ENCODE data around the gene REP15.

REP15 gene

GRCh38 chr12:27711967-27712366, 15.7 kb downstream of the REP15 start:
- 0 out of 2 replicates have a peak, but pooled peaks cover 2% of the 10 kb centered on the region for H3K4me1 ChIP-seq (ENCODE audit: control insufficient read depth, insufficient read depth, low read length)
- H3K4me3 ChIP-seq (ENCODE audit: low read depth, low read length): peak overlapping the region; percentile 93
- ChIA-PET POLR2A (no interaction called here), CTCF (interaction anchor here (0.6 kb wide), 1 partner anchor 280 kb away, joined by 3 read pairs; no protein-coding TSS in a partner anchor)
- H3K27ac ChIP-seq (ENCODE audit: extremely low read depth, low read depth, low read length): no peak overlapping the region
- H3K36me3 ChIP-seq (ENCODE audit: control insufficient read depth in 2 of 2, insufficient read depth in 1 of 2, low read length in 2 of 2): peaks cover 25 to 26% of the 10 kb centered on the region in 2 experiments
- no peaks in the 10 kb centered on the region for H3K9me3 ChIP-seq (ENCODE audit: control insufficient read depth, insufficient read depth, low read depth, low read length)
- TF ChIP-seq ZNF404 (tag by site-specific recombination; IDR thresholded peaks at IDR 0.05): no peak
- no peak for TF ChIP-seq CTCF (tag by site-specific recombination; IDR thresholded peaks at IDR 0.05)
- TF ChIP-seq ZNF600 (tag by site-specific recombination; IDR thresholded peaks at IDR 0.05): no peak
- no peak for TF ChIP-seq ZBTB48 (tag by site-specific recombination; IDR thresholded peaks at IDR 0.05)
- no peak for TF ChIP-seq ZNF274 (IDR thresholded peaks at IDR 0.05; ENCODE audit: low read length)
- no peak for TF ChIP-seq ZNF274 (tag by site-specific recombination; IDR thresholded peaks at IDR 0.05; ENCODE audit: borderline replicate concordance)
- no peak for TF ChIP-seq YY1 (tag by site-specific recombination; IDR thresholded peaks at IDR 0.05)
- no peak for TF ChIP-seq ZNF513 (tag by site-specific recombination; IDR thresholded peaks at IDR 0.05)

GRCh38 chr12:27723212-27723611, 27.0 kb downstream of the REP15 start:
- Histone ChIP-seq H3K9me3 (ENCODE audit: control insufficient read depth, insufficient read depth, low read depth, low read length) (no peaks in the 10 kb centered on the region), H3K4me1 (ENCODE audit: control insufficient read depth, insufficient read depth, low read length) (no peaks in the 10 kb centered on the region), H3K36me3 (ENCODE audit: control insufficient read depth in 2 of 2, insufficient read depth in 1 of 2, low read length in 2 of 2) (peaks cover 64 to 71% of the 10 kb centered on the region in 2 experiments), H3K4me3 (ENCODE audit: low read depth, low read length) (no peak overlapping the region), H3K27ac (ENCODE audit: extremely low read depth, low read depth, low read length) (no peak overlapping the region)
- ChIA-PET CTCF (interaction anchor here (0.7 to 1.0 kb wide), 4 partner anchors 10 to 294 kb away, joined by 3 to 5 read pairs (median 4); no protein-coding TSS in a partner anchor), POLR2A (interaction anchor here (0.6 kb wide), 2 partner anchors 37 to 46 kb away, joined by 3 to 4 read pairs; no protein-coding TSS in a partner anchor)
- TF ChIP-seq SETDB1 (IDR thresholded peaks at IDR 0.05; ENCODE audit: insufficient read length, low read length): no peak

- POLR2A ChIA-PET: no interaction called here
Measured at GRCh38 chr12:27730097-27730588, 33.9 kb downstream of the REP15 start.

More at GRCh38 chr12:27730097-27730588, 33.9 kb downstream of the REP15 start:
- H3K4me3 ChIP-seq (ENCODE audit: low read depth, low read length): no peak overlapping the region
- TF ChIP-seq ZNF423 (tag by site-specific recombination; IDR thresholded peaks at IDR 0.05) (no peak), ZNF280C (tag by site-specific recombination; IDR thresholded peaks at IDR 0.05) (no peak), ZNF558 (tag by site-specific recombination; IDR thresholded peaks at IDR 0.05) (peak; percentile 93), ZNF24 (tag by site-specific recombination; IDR thresholded peaks at IDR 0.05) (no peak)
- no peaks in the 10 kb centered on the region for H3K4me1 ChIP-seq (ENCODE audit: control insufficient read depth, insufficient read depth, low read length)
- peaks cover 29 to 37% of the 10 kb centered on the region in 2 experiments for H3K36me3 ChIP-seq (ENCODE audit: control insufficient read depth in 2 of 2, insufficient read depth in 1 of 2, low read length in 2 of 2)
- H3K27ac ChIP-seq (ENCODE audit: extremely low read depth, low read depth, low read length): no peak overlapping the region
- no peaks in the 10 kb centered on the region for H3K9me3 ChIP-seq (ENCODE audit: control insufficient read depth, insufficient read depth, low read depth, low read length)
- CTCF ChIA-PET: no interaction called here

Data from HEK293 (cell line).